Ovary (tissue), 3 donors: ENCODE measurements around the gene GPLD1.

Experiments used
- POLR2A ChIP-seq: fragments of 450-650 bp; IDR thresholded peaks from one replicate; pipeline ENCODE4 v1.6.1; 2017; ENCODE audit warnings: antibody characterized with exemption, mild to moderate bottlenecking, moderate library complexity
- TF ChIP-seq, protein P1 (sequence below), 3 donors: fragments of 450-650 bp in 2 of 3; fragments of 200-600 bp in 1 of 3; IDR thresholded peaks; one replicate each; pipeline versions ENCODE4 v1.5.1 to v1.8.0; 2016 to 2022; ENCODE audit warnings: antibody characterized with exemption in 3 of 3, mild to moderate bottlenecking in 1 of 3
- donor health status: DM: no; HTN: no; CAD: no.

- TF ChIP-seq, protein P1, sequence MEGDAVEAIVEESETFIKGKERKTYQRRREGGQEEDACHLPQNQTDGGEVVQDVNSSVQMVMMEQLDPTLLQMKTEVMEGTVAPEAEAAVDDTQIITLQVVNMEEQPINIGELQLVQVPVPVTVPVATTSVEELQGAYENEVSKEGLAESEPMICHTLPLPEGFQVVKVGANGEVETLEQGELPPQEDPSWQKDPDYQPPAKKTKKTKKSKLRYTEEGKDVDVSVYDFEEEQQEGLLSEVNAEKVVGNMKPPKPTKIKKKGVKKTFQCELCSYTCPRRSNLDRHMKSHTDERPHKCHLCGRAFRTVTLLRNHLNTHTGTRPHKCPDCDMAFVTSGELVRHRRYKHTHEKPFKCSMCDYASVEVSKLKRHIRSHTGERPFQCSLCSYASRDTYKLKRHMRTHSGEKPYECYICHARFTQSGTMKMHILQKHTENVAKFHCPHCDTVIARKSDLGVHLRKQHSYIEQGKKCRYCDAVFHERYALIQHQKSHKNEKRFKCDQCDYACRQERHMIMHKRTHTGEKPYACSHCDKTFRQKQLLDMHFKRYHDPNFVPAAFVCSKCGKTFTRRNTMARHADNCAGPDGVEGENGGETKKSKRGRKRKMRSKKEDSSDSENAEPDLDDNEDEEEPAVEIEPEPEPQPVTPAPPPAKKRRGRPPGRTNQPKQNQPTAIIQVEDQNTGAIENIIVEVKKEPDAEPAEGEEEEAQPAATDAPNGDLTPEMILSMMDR (IDR thresholded peaks at IDR 0.05), result no peak
- no peak for TF ChIP-seq POLR2A
Measured at GRCh38 chr6:24536466-24536865, 47.1 kb upstream of the GPLD1 start.
